Prostate gland (tissue), 2 donors: Measurements from ENCODE around the gene METTL17.

Experiments
- POLR2A ChIP-seq: fragments of 450-650 bp; IDR thresholded peaks from one replicate; pipeline ENCODE4 v1.6.1; 2016; ENCODE audit warnings: antibody characterized with exemption, mild to moderate bottlenecking
- TF ChIP-seq, protein P1 (sequence below), 4 experiments: fragments of 200-600 bp in 2 of 4; fragments of 450-650 bp in 2 of 4; sonication (generic) in 2 of 4; IDR thresholded peaks; 1 replicate in 3 of 4; 2 replicates in 1 of 4; pipeline ENCODE4 v1.5.1; 2016 to 2019; ENCODE audit warnings: antibody characterized with exemption in 4 of 4, mild to moderate bottlenecking in 2 of 4, moderate library complexity in 2 of 4

DNA sequence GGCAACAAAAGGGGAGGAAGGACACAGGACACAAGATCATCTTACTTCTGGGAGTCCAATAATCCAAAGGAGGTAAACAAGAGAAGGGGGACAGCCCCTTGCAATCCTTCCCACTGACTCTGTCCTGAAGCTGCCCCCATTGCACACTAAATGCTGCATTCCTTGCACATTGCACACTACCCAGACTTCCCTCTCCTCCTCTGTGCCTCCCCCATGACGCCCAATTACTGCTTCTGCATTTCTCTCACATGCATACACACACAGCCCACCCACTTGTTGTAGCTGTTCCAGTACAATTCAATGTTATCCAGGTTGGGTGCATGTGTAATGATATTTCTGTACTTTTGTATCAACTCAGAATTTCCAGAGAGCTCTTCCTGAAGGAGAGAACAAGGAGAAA, 29.6 kb downstream of the METTL17 start:
- TF ChIP-seq, protein P1, sequence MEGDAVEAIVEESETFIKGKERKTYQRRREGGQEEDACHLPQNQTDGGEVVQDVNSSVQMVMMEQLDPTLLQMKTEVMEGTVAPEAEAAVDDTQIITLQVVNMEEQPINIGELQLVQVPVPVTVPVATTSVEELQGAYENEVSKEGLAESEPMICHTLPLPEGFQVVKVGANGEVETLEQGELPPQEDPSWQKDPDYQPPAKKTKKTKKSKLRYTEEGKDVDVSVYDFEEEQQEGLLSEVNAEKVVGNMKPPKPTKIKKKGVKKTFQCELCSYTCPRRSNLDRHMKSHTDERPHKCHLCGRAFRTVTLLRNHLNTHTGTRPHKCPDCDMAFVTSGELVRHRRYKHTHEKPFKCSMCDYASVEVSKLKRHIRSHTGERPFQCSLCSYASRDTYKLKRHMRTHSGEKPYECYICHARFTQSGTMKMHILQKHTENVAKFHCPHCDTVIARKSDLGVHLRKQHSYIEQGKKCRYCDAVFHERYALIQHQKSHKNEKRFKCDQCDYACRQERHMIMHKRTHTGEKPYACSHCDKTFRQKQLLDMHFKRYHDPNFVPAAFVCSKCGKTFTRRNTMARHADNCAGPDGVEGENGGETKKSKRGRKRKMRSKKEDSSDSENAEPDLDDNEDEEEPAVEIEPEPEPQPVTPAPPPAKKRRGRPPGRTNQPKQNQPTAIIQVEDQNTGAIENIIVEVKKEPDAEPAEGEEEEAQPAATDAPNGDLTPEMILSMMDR (IDR thresholded peaks at IDR 0.05), result no peak
- TF ChIP-seq POLR2A, result no peak
